CD4-positive, CD25-positive, alpha-beta regulatory T cell (primary cell): Measurements from ENCODE around the gene RBBP8. TPM values are rescaled to one million over a fixed set of nuclear protein-coding genes. Genes with fewer than 3 reads are reported as not detected.

ENCODE experiments used
- ATAC-seq, 2 donors: fragments of 150-1000 bp; cut with Tn5 transposase; one replicate each; pipeline ENCODE4 v1.10.0; 2021; ENCODE audit warnings: low read depth in 2 of 2, moderate number of reproducible peaks in 2 of 2, moderate library complexity in 1 of 2
- DNase-seq, 3 donors: peaks; one replicate each; pipeline versions ENCODE4 v3.0.0 to v3.0.0-alpha.2; 2012 to 2022; ENCODE audit warnings: mixed read lengths in 1 of 3
- H3K27ac ChIP-seq: one replicate; pipeline ENCODE4 v1.7.0; 2013; ENCODE audit warnings: mild to moderate bottlenecking, low read length; ENCODE audit not compliant: insufficient read depth, poor library complexity, severe bottlenecking
- H3K27me3 ChIP-seq: one replicate; pipeline ENCODE4 v1.7.0; 2013; ENCODE audit warnings: low read length; ENCODE audit not compliant: control insufficient read depth, insufficient read depth
- H3K36me3 ChIP-seq: one replicate; pipeline ENCODE4 v1.7.0; 2013; ENCODE audit warnings: mild to moderate bottlenecking, low read length, moderate library complexity; ENCODE audit not compliant: control insufficient read depth, insufficient read depth
- H3K4me1 ChIP-seq: 2 replicates; pipeline ENCODE4 v1.7.0; 2013; ENCODE audit warnings: mild to moderate bottlenecking, low read length; ENCODE audit not compliant: insufficient read depth, control insufficient read depth, poor library complexity, severe bottlenecking
- H3K4me3 ChIP-seq: one replicate; pipeline ENCODE4 v1.7.0; 2013; ENCODE audit warnings: low read depth, mild to moderate bottlenecking, low read length, moderate library complexity
- H3K9me3 ChIP-seq, 2 experiments: 1 replicate in 1 of 2; 2 replicates in 1 of 2; pipeline ENCODE4 v1.7.0; 2013; ENCODE audit warnings: low read length in 2 of 2, mild to moderate bottlenecking in 1 of 2, moderate library complexity in 1 of 2; ENCODE audit not compliant: control insufficient read depth in 2 of 2
- H3K27ac Mint-ChIP-seq, 3 donors: one replicate each; pipeline ENCODE4 v1.8.0; 2020 to 2022; ENCODE audit warnings: mild to moderate bottlenecking in 3 of 3, mixed read lengths in 3 of 3, moderate library complexity in 2 of 3
- H3K27me3 Mint-ChIP-seq: one replicate; pipeline ENCODE4 v1.8.0; 2022; ENCODE audit warnings: mild to moderate bottlenecking, mixed read lengths
- H3K36me3 Mint-ChIP-seq: one replicate; pipeline ENCODE4 v1.8.0; 2020; ENCODE audit warnings: mixed read lengths
- H3K4me1 Mint-ChIP-seq, 4 donors: one replicate each; pipeline ENCODE4 v1.8.0; 2020 to 2022; ENCODE audit warnings: mixed read lengths in 4 of 4, mild to moderate bottlenecking in 1 of 4
- H3K4me3 Mint-ChIP-seq, 4 donors: one replicate each; pipeline ENCODE4 v1.8.0; 2020 to 2022; ENCODE audit warnings: mild to moderate bottlenecking in 4 of 4, mixed read lengths in 4 of 4, moderate library complexity in 3 of 4
- H3K9me3 Mint-ChIP-seq, 7 donors: one replicate each; pipeline ENCODE4 v1.8.0; 2020 to 2022; ENCODE audit warnings: mixed read lengths in 7 of 7, mild to moderate bottlenecking in 3 of 7, moderate library complexity in 2 of 7
- polyA plus RNA-seq, 4 donors: library from polyadenylated mRNA; unstranded; fragments of 300-500 nt; fragmentation: Illumina TruSeq; gene quantifications; one replicate each; pipeline ENCODE4 v1.2.3, GENCODE V29; 2021
- total RNA-seq: library from RNA; stranded (reverse); gene quantifications from one replicate; pipeline ENCODE4 v1.2.3, GENCODE V29; 2022

RBBP8 gene
- total and polyA plus RNA-seq, 5 donors from 2014 or later = 3.1 to 8.6 (median 5.9) TPM

DNA sequence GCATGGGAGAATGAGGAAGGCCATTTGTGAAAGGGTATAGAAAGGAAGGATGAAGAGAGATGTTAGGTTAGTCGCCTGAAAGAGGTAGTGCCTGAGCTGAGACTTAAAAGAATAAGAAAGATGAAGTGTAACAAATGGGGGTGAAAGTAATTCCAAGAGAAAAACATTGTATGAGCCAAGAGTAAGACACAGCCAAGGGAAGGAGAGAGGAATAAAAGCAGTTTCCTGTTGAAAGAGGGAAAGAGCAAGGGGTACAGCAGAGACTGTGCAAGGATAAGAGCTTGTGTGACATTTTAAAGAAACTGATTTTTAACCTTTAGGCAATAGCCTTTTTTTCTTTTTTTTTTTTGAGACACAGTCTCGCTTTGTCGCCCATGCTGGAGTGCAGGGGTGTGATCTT is 4.8 kb upstream of the RBBP8 start:
- H3K27me3 Mint-ChIP-seq = peaks cover 5% of the 10 kb centered on the region
- Histone ChIP-seq H3K27me3 (no peaks in the 10 kb centered on the region), H3K9me3 (no peaks in the 10 kb centered on the region), H3K4me1 (peaks cover 8% of the 10 kb centered on the region), H3K4me3 (no peak overlapping the region), H3K27ac (no peak overlapping the region), H3K36me3 (no peaks in the 10 kb centered on the region)
- H3K4me1 Mint-ChIP-seq = peaks cover 4 to 10% (median 6%) of the 10 kb centered on the region in 4 donors
- H3K27ac Mint-ChIP-seq = peak overlapping the region in 1 of 3 donors; percentile 18
- ATAC-seq (no peak), DNase-seq (no peak)
- no peaks in the 10 kb centered on the region for H3K36me3 Mint-ChIP-seq
- no peaks in the 10 kb centered on the region for H3K9me3 Mint-ChIP-seq
- peak overlapping the region in 1 of 4 donors; percentile 74 for H3K4me3 Mint-ChIP-seq

DNA sequence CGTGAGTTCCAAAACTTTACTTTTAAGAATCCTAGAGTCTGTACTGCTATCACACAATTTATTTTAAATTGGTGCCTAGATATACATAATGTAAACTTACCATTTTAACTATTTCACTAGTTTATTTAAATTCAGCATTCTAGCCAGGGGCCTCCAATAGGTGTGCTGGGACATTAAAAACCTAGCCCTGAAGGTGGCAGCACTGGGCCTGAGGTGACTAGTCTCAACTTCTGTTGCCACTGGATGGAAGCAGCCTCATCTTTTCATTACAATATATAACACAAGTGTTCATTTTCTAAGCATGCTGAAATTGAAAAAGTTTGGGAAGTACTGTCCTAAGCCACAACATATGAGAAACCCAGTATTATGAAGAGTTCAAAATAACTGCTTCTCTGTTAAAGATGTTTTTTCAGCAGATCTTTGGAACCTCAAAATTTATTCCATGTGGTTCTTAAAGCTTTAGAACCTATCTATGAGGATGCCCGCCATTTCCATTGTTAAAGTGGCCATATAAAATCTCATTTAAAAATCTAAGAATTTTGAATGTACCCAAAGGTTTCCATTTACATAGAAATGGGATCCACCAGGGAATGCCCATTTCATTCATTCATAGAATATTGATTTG is 2.9 kb upstream of the RBBP8 start:
- peak overlapping the region in 2 of 4 donors; percentile 0 to 66 for H3K4me3 Mint-ChIP-seq

GRCh38 chr18:22932885-22933205 is 283 bp upstream of the RBBP8 start:
- Mint-ChIP-seq H3K36me3 (no peaks in the 10 kb centered on the region), H3K27me3 (no peaks in the 10 kb centered on the region), H3K9me3 (peaks cover 0 to 2% (median 0%) of the 10 kb centered on the region in 7 donors), H3K4me3 (peak overlapping the region; percentile 88 to 92 (median 89)), H3K4me1 (peaks cover 10 to 28% (median 16%) of the 10 kb centered on the region in 4 donors), H3K27ac (peak overlapping the region in 2 of 3 donors; percentile 44 to 87)
- Histone ChIP-seq H3K4me1 (peaks cover 18% of the 10 kb centered on the region), H3K27me3 (no peaks in the 10 kb centered on the region), H3K9me3 (no peaks in the 10 kb centered on the region), H3K27ac (peak overlapping the region; percentile 95), H3K4me3 (peak overlapping the region; percentile 93), H3K36me3 (no peaks in the 10 kb centered on the region)
- DNase-seq (no peak), ATAC-seq (no peak)

More for the DNA sequence above, 2.9 kb upstream of the RBBP8 start:
- peaks cover 10 to 16% (median 15%) of the 10 kb centered on the region in 4 donors for H3K4me1 Mint-ChIP-seq
- peaks cover 0 to 2% (median 0%) of the 10 kb centered on the region in 7 donors for H3K9me3 Mint-ChIP-seq
- no peaks in the 10 kb centered on the region for H3K9me3 ChIP-seq
- peak; percentile 59 for ATAC-seq
- H3K36me3 ChIP-seq = no peaks in the 10 kb centered on the region
- H3K4me3 ChIP-seq = no peak overlapping the region
- H3K27me3 Mint-ChIP-seq = no peaks in the 10 kb centered on the region
- no peak overlapping the region for H3K27ac Mint-ChIP-seq
- peak; percentile 63 to 85 (median 75) for DNase-seq
- peaks cover 18% of the 10 kb centered on the region for H3K4me1 ChIP-seq
- H3K36me3 Mint-ChIP-seq = no peaks in the 10 kb centered on the region
- H3K27ac ChIP-seq = no peak overlapping the region
- no peaks in the 10 kb centered on the region for H3K27me3 ChIP-seq

DNA sequence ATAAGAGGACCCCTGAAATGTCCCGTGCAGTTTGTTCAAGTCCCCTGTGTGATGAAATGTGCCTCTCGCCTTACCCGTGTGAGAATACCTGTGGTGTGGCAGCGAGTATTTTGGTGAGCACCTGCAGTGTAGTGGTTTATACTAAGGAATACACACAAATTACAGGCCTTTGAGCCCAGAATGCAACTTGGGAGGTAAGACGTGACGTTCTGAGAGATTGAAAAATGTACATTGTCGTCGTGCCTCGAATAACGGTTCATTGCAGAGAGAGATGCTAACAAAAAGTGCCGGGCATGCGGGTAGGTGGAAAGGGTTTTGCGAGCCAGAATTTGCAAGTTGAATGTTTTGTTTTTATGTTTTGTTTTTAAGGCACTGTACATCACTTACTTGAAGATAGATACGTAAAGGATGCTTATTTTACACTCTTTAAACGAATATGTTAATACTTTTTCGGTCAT is 867 bp downstream of the RBBP8 start:
- H3K4me3 ChIP-seq = peak overlapping the region; percentile 90
- ATAC-seq (peak; percentile 38 to 52), DNase-seq (no peak)
- H3K36me3 ChIP-seq = no peaks in the 10 kb centered on the region
- H3K27me3 Mint-ChIP-seq = no peaks in the 10 kb centered on the region
- H3K4me1 Mint-ChIP-seq = peaks cover 6 to 28% (median 16%) of the 10 kb centered on the region in 4 donors
- no peaks in the 10 kb centered on the region for H3K36me3 Mint-ChIP-seq
- H3K4me1 ChIP-seq = peaks cover 18% of the 10 kb centered on the region
- H3K9me3 ChIP-seq = no peaks in the 10 kb centered on the region
- peak overlapping the region; percentile 95 for H3K27ac ChIP-seq
- peak overlapping the region; percentile 43 to 69 (median 44) for H3K27ac Mint-ChIP-seq
- H3K9me3 Mint-ChIP-seq = peaks cover 0 to 2% (median 0%) of the 10 kb centered on the region in 7 donors
- peak overlapping the region; percentile 89 to 93 (median 90) for H3K4me3 Mint-ChIP-seq
- H3K27me3 ChIP-seq = no peaks in the 10 kb centered on the region

DNA sequence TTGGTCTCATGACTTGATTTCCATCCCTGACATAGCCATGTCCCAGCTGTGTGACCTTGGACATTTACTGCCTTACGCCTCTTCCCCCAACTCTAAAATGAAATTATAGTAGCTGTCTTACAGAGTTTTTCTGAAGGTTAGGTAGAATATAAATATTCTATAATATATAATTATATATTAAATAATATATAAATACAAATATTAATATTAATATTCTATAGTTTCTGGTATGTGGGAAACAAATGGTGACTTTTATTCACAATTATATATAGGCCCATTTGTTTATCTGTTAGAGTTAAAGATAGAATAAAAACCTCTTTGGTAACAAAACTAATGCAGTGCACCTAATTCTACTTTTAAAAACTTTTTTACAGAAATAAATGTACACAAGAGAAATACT is 1.7 kb downstream of the RBBP8 start:
- Mint-ChIP-seq H3K4me3 (peak overlapping the region; percentile 50 to 89 (median 69)), H3K27ac (no peak overlapping the region)
- no peak overlapping the region for H3K27ac ChIP-seq

DNA sequence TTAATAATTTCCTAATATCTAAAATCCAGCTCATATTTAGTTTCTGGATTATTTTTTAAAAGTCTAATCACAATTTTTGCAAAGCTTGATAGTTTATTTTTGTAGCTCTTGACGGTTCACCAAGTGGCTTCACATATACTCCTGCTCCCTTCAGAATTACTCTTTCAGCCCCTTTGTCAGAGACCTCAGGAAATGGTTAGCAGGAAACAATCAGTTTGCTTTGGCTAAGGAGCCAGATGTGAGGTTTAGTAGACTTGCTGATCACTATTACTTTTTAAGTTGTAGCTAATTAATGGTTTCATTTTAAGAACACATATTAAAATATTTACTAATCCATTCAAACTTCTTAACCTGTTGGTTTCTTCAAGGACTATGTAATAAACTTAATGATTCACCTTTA is 2.3 kb downstream of the RBBP8 start:
- Mint-ChIP-seq H3K27ac (no peak overlapping the region), H3K9me3 (peaks cover 0 to 2% (median 0%) of the 10 kb centered on the region in 7 donors), H3K27me3 (no peaks in the 10 kb centered on the region), H3K36me3 (no peaks in the 10 kb centered on the region), H3K4me1 (peaks cover 6 to 37% (median 15%) of the 10 kb centered on the region in 4 donors), H3K4me3 (peak overlapping the region in 2 of 4 donors; percentile 15 to 89)
- ATAC-seq (no peak), DNase-seq (peak in 1 of 3 donors; percentile 47)
- peak overlapping the region; percentile 20 for H3K4me3 ChIP-seq
- no peaks in the 10 kb centered on the region for H3K9me3 ChIP-seq
- H3K36me3 ChIP-seq = no peaks in the 10 kb centered on the region
- H3K27me3 ChIP-seq = no peaks in the 10 kb centered on the region
- peaks cover 18% of the 10 kb centered on the region for H3K4me1 ChIP-seq
- H3K27ac ChIP-seq = no peak overlapping the region

More for the DNA sequence above, 1.7 kb downstream of the RBBP8 start:
- peaks cover 18% of the 10 kb centered on the region for H3K4me1 ChIP-seq
- DNase-seq = no peak
- no peaks in the 10 kb centered on the region for H3K27me3 Mint-ChIP-seq
- H3K27me3 ChIP-seq = no peaks in the 10 kb centered on the region
- ATAC-seq = no peak
- peaks cover 0 to 2% (median 0%) of the 10 kb centered on the region in 7 donors for H3K9me3 Mint-ChIP-seq
- H3K4me1 Mint-ChIP-seq = peaks cover 6 to 34% (median 16%) of the 10 kb centered on the region in 4 donors
- H3K4me3 ChIP-seq = no peak overlapping the region
- no peaks in the 10 kb centered on the region for H3K36me3 ChIP-seq
- H3K9me3 ChIP-seq = no peaks in the 10 kb centered on the region
- no peaks in the 10 kb centered on the region for H3K36me3 Mint-ChIP-seq

- peak overlapping the region in 2 of 4 donors; percentile 5 to 30 for H3K4me3 Mint-ChIP-seq
- H3K4me1 Mint-ChIP-seq = peaks cover 6 to 37% (median 15%) of the 10 kb centered on the region in 4 donors
- H3K9me3 ChIP-seq = no peaks in the 10 kb centered on the region
- ATAC-seq (no peak), DNase-seq (no peak)
- H3K27ac Mint-ChIP-seq = no peak overlapping the region
- peaks cover 18% of the 10 kb centered on the region for H3K4me1 ChIP-seq
- no peak overlapping the region for H3K27ac ChIP-seq
- peaks cover 0 to 2% (median 0%) of the 10 kb centered on the region in 7 donors for H3K9me3 Mint-ChIP-seq
- no peaks in the 10 kb centered on the region for H3K27me3 ChIP-seq
- H3K27me3 Mint-ChIP-seq = no peaks in the 10 kb centered on the region
- H3K36me3 ChIP-seq = no peaks in the 10 kb centered on the region
- no peak overlapping the region for H3K4me3 ChIP-seq
- no peaks in the 10 kb centered on the region for H3K36me3 Mint-ChIP-seq
Observed at GRCh38 chr18:22936515-22936914, 3.4 kb downstream of the RBBP8 start.

GRCh38 chr18:22939649-22940048 is 6.5 kb downstream of the RBBP8 start:
- Histone ChIP-seq H3K36me3 (no peaks in the 10 kb centered on the region), H3K9me3 (no peaks in the 10 kb centered on the region), H3K4me1 (peaks cover 2% of the 10 kb centered on the region), H3K4me3 (no peak overlapping the region), H3K27ac (no peak overlapping the region), H3K27me3 (no peaks in the 10 kb centered on the region)
- Mint-ChIP-seq H3K36me3 (no peaks in the 10 kb centered on the region), H3K9me3 (no peaks in the 10 kb centered on the region), H3K27me3 (no peaks in the 10 kb centered on the region), H3K27ac (peak overlapping the region in 1 of 3 donors; percentile 78), H3K4me3 (no peak overlapping the region), H3K4me1 (peaks cover 0 to 23% (median 4%) of the 10 kb centered on the region in 4 donors)
- DNase-seq (no peak), ATAC-seq (no peak)
